Measurements from ENCODE around the gene HPS5.

The HPS5 gene

DNA sequence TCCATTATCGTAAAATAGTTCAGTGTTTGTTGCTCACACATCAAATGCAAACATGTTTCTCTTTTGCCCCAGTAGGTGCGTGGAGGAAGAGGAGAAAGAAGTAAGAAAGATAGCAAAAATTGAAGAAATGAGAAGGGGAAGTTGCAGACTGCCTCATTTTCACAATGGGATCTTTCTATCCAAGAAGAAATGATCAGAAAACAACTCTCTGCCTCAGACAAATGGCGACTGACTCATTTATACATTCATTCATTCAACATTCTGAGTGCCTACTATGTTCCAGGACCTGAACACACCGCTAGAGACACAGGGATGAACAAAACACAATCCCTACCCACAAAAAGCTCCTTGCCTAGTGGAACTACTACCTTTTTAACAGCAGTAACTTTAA lies 367 bp downstream of the HPS5 start:
- Histone ChIP-seq H3K27ac (peak overlapping the region; percentile 91 to 100 (median 98)), H3K4me3 (peak overlapping the region; percentile 55 to 97 (median 85))

DNA sequence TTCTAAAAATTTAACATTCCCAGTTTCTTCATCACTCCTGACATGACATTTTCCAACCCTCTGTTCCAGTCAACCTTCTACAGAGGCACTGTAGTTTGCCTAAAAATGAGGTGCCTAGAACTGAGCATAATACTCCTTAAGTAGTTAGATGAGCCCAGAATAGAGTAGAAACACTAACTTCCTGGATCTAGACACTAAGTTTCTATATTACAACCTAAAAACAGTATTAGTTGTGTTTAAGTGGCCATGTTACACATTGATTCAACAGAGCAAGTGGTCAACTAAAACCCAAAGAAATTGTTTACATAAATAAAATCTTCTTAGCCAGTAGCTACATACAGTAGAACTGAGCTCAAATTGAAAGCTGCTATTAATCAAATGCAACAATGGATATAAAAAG lies 1.3 kb downstream of the HPS5 start:
- Histone ChIP-seq H3K27ac (peak overlapping the region in 7 of 21 experiments; percentile 29 to 100 (median 98)), H3K4me3 (peak overlapping the region in 2 of 7 experiments; percentile 85 to 89)

DNA sequence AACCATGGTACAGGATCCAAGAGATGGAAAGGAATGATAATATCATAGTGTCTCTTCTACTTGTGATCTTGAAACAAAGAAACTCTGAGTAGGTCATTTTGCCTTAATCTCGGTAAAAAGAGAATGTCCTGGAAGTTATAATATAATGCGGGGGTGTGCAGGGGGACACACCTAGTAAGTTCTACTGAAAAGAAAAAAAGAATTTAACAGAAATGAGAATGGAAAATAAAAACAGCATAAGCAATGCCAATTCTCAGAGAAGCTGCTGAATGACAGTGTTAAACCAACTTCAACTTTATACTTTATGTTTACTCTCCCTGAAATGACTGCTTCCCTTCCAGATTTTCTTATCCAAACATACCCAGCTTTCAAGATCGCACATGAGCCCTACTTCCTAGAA lies 2.0 kb downstream of the HPS5 start:
- Histone ChIP-seq H3K4me3 (peak overlapping the region in 1 of 7 experiments; percentile 85), H3K27ac (peak overlapping the region in 4 of 21 experiments; percentile 29 to 98 (median 66))

DNA sequence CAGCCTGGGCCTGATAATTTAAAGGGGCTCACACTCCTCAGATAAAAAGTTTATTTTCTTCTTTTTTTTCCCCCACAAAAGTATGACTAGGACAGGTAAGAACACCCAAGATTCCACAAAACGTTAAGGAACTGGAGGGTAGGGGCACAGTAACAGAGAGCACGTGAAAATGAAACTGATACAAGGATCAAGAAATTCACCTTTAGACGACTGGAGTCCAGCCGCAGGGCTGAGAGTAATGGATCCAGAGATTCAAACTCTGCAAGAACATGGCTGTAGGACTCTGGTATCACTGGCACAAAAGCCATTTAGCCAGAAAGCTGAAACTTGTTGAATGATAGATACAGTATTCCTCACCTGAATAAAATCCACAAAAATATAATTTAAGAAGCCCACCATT lies 4.4 kb downstream of the HPS5 start:
- Histone ChIP-seq H3K4me3 (no peak overlapping the region), H3K27ac (peak overlapping the region in 2 of 21 experiments; percentile 11 to 21)

DNA sequence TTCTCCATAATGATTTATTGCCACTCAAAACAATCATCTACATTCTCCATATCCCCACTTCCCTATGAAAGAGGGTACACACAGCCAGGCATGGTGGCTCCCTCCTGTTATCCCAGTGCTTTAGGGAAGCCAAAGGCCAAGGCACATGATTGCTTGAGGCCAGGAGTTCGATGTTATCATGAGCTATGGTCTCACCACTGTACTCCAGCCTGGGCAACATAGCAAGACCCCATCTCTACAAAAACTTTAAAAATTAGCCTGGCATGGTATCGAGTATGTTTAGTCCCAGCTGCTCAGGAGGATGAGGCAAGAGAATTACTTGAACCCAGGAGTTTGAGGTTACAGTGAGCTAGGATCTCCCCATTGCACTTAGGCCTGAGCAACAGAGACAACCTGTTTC lies 6.0 kb downstream of the HPS5 start:
- no peak overlapping the region for H3K4me3 ChIP-seq
- H3K27ac ChIP-seq, result no peak overlapping the region

DNA sequence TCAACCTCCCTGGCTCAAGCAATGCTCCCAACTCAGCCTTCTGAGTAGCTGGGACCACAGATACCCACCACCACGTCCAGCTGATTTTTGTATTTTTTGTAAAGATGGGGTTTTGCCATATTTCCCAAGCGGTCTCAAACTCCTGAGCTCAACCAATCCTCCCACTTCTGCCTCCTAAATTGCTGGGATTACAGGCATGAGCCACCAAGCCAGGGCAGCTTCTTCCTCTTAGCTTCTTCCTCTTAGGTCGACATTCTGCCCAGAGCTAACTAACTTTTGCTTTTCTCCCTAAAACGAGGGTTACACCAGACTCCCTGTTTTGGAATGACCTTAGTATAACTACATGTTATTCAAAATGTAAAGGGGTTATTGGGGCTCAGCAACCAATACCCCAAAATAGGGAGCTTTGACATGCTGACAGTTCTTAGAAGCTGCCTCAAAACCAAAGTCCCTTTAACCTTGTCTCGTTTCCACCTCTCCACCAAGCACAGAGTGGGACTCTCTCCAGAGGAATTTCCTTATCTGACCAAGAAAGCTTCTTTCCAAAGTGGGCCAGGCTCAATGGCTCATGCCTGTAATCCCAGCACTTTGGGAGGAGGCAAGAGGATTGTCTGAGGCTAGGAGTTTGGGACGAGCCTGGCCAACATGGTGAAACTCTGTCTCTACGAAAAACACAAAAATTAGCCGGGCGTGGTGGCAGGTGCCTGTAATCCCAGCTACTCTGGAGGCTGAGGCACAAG lies 7.0 kb downstream of the HPS5 start:
- H3K27ac ChIP-seq, result peak overlapping the region in 6 of 21 experiments; percentile 2 to 54 (median 24)
- no peak overlapping the region for H3K4me3 ChIP-seq

DNA sequence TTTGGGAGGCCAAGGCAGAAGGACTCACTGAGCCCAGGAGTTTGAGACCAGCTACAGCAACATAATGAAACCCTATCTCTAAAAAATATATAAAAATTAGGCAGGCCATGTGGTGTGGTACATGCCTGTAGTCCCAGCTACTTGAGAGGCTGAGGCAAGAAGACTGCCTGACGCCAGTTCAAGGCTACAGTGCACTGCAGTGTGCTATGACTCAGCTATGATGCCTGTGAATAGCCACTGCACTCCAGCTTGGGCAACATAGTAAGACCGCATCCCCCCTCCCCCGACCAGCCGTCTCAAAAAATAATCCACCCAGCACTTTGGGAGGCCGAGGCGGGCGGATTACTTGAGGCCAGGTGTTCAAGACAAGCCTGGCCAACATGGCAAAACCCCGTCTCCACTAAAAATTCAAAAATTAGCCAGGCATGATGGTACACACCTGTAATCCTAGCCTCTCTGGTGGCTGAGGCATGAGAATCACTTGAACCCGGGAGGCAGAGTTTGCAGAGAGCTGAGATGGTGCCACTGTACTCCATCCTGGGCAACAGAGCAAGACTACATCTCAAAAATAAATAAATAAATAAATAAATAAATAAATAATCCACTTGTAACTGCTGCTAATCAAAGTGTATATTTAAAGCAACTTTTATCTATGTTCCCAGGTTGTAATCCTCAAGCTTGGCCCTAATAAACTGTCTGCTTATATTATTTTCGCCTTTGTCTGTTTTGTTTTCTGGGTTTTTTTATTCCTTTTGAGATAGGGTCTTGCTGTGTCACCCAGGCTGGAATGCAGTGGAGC lies 7.8 kb downstream of the HPS5 start:
- peak overlapping the region in 17 of 21 experiments; percentile 22 to 74 (median 53) for H3K27ac ChIP-seq
- no peak overlapping the region for H3K4me3 ChIP-seq

DNA sequence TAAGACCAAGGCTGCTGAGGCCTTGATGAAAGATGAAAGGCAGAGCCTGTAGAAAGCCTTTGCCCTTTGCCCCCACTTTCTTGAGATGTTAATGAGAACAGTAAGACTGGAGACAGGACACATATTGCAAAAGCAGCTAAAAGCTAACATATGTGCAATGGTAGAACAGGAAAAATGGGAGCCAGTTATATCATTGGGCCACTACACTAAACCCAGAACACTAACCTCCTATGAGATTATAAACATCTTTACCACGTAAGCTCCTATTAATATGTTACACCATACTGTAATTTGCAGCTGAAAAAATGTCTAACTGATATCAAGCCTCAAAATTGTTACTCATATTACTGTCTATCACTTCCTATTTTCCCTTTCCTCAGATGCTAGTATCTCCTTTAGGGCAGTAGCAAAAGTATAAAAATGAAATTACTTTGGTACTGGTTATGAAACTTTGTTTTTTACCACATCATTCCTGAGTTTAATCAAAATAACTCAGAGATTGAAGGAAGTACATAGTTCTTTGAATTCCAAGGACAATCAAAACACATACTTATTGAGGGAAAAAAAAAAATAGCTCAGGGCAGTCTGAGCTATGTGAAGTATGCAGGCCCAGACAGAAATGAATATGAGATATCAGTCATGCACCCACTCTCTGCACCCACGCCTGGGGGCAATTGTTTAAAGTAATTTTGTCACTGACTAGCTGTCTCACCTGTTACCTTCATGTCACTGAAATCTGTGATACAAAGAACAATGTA lies 9.1 kb downstream of the HPS5 start:
- H3K27ac ChIP-seq, result peak overlapping the region in 19 of 21 experiments; percentile 2 to 80 (median 66)
- no peak overlapping the region for H3K4me3 ChIP-seq

DNA sequence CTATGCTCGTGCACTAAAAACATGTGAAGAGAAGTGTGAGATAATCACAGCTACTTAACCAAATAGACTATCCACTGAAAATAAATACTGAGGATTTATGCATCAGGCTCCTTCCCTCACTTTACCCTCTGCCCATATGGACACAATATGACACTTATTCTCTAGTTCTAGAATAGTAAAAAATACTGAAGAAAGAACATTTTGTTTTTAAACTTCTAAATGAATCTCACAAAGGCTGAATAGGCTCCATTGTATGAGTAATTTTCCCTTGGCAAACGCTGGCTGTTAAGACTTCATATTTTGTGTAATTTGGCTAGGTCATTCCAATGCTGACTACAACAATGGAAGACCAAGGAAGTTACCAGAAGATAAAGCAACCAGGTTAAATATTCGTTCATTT lies 9.9 kb downstream of the HPS5 start:
- H3K4me3 ChIP-seq, result no peak overlapping the region
- peak overlapping the region in 19 of 21 experiments; percentile 8 to 80 (median 65) for H3K27ac ChIP-seq

DNA sequence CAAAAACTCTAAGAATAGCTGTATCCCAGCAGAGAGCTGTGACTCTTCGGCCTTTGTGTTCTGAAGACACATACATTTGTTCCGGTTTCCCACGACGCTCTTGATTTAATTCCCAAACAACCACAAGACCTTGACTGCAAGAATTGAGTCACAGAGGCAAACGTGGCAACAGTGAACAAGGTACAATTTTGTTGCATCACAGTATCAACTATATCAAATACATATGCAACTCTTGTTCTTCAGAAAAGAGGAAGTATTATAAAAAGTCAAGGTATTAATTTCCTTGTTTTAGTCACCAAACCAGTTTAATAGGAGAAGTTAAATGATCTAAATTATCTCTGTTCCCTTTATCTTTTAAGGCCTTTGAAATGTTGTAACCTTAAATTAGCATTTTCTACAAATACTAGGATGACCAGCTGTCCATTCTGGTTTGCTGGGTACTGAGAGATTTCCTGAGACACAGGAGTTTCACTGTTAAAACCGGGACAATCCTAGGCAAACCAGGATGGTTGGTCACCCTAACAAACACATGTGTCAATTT lies 11.1 kb downstream of the HPS5 start:
- Histone ChIP-seq H3K27ac (peak overlapping the region in 14 of 21 experiments; percentile 18 to 80 (median 63)), H3K4me3 (no peak overlapping the region)

DNA sequence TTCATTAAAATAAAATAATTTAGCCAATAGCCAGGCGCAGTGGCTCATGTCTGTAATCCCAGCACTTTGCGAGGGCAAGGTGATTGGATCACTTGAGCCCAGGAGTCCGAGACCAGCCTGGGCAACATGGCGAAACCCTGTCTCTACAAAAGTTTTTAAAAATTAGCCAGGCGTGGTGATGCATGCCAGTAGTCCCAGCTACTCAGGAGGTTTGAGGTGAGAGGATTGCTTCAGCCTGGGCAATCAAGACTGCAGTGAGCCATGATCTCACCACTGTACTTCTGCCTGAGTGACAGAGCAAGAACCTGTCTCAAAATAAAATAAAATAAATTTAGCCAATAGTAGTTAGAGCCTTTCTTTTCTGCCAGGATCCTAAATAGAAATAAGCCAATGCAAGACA lies 12.2 kb downstream of the HPS5 start:
- Histone ChIP-seq H3K4me3 (no peak overlapping the region), H3K27ac (peak overlapping the region in 6 of 21 experiments; percentile 14 to 65 (median 46))

DNA sequence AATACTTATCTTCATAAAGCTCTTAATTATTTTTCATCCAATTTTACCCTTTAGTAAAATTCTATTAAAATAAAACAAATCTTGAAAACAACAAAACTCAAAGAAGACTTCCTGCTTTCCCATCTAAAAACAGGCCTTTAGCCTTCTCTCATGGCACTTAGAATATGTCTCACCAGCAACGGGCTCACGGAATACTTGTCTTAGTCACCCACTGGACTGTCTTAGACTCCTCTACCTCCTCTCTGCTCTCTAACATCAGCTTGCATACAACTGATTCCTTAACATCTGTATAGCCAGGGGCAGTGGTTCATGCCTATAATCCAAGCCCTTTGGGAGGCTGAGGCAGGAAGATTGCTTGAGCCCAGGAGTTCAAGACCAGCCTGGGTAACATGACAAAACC lies 13.7 kb downstream of the HPS5 start:
- Histone ChIP-seq H3K27ac (peak overlapping the region in 5 of 21 experiments; percentile 12 to 53 (median 34)), H3K4me3 (no peak overlapping the region)

DNA sequence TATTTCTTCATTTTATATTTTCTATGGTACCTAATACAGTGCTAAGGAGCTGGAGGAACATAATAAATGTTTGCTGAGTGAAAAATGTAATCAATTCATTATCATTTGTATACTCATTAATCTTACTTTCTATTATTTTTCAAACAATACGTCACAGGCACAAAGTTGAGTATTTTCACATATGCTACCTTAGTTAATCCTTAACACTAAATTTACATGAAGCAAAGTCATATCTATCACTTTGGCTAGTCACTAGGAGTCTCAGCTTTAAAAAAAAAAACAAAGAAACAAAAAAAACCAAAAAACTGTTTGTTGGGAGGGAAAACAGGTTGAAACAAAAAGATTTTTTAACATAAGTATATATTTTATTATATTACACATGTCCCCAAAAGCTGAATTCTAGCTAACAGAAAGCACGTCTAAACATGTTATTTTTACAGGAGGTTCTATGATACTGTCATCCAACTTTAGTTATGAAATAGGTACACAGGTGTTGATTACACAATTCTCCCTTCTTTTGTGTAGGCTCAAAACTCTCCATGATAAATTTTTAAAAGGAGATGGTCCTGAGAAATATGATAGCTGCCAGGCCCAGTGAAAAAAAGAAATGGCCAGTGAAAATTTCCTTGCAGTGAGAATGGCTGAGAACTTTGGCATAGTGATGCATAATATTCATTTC lies 14.3 kb downstream of the HPS5 start:
- Histone ChIP-seq H3K4me3 (no peak overlapping the region), H3K27ac (peak overlapping the region in 5 of 21 experiments; percentile 12 to 57 (median 31))

DNA sequence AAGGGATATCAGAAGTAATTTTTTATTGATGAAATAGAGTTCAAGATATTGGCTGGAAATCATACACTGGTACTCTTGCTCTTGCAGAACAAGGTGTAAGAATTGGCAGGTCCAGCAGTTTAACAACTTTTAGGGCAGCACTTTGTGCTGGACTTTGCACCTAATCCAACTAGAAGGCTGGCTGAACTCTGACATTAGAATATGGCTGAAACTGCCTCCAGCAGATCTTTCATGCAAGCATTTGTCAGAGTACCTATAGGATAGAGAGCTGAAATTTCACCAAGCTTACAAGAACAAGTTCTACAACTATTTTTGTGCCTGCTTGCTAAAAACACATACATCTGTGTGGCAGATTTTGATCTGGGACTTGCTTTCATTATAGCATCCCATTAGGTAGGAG lies 17.2 kb downstream of the HPS5 start:
- Histone ChIP-seq H3K4me3 (no peak overlapping the region), H3K27ac (no peak overlapping the region)

DNA sequence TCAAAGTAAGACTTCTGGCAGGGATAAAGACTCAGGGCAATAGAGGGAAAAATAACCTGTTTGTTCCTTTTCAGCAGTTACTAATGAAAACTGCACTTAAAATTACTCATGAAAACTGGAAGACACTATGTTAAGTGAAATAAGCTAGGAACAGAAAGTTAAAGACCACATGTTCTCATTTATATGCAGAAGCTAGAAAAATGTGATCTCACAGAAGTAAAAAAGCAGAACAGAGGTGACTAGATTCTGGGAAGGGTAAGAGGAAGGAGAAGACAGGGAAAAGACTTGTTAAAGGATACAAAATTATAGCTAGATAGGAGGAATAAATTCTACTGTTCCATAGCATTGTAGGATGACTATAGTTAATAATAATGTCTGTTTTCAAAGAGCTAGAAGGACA lies 22.2 kb downstream of the HPS5 start:
- Histone ChIP-seq H3K27ac (peak overlapping the region in 4 of 21 experiments; percentile 24 to 50 (median 41)), H3K4me3 (no peak overlapping the region)

DNA sequence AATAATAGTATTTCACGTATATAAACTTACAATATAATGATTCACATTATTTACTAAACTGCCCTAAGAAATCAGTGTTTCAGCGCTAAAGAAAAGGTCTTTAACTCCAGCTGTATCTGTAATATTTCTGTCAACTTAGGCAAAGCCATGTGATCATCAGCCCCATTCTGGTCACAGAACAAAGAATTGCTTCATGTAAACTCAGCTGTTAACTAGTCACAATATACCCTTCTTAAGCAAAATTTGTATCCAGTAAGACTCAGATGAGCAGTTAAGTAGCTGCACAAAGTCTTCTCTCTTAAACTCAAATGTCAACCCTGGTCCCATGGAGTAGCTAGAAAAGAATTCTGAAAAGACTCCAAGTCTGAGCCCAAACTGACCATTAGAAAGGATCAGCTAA lies 26.6 kb downstream of the HPS5 start:
- peak overlapping the region in 1 of 21 experiments; percentile 61 for H3K27ac ChIP-seq

DNA sequence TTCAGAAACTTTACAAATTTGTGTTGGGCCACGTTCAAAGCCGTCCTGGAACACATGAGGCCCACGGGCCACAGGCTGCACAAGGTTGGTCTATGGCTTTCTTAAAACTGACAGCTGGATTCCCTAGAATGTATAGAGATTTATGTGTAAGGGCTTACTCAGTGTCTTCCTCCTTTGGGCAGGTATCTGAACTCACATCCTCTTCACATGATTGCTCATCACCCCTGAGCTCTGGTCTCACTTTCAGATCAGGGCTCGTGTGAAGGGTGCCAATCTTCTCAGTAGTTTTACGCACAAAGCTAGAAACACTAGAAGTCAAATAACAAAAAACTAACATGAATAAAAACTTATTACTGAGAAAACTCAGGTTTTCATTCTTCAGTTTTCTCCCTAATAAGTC lies 27.1 kb downstream of the HPS5 start:
- Histone ChIP-seq H3K4me3 (no peak overlapping the region), H3K27ac (peak overlapping the region in 1 of 21 experiments; percentile 66)

More for the DNA sequence above, 26.6 kb downstream of the HPS5 start:
- no peak overlapping the region for H3K4me3 ChIP-seq

DNA sequence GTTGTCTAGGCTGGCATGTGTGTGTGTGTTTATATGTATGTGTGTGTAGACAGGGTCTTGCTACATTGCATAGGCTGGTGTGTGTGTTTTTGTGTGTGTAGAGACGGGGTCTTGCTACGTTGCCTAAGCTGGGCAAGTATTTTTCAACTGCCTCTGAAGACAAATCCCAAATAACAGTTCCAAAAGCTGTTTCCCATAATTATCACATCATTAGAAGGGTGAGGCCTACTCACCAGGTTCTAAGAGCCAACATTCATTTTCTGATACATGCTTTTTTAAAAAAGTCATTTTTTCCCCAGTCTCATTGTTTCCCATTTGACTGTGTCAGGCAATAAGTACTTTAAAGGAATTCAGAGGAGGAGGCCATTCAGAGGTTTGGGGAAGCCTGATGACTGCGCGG lies 33.0 kb downstream of the HPS5 start:
- no peak overlapping the region for H3K27ac ChIP-seq
- H3K4me3 ChIP-seq, result no peak overlapping the region

DNA sequence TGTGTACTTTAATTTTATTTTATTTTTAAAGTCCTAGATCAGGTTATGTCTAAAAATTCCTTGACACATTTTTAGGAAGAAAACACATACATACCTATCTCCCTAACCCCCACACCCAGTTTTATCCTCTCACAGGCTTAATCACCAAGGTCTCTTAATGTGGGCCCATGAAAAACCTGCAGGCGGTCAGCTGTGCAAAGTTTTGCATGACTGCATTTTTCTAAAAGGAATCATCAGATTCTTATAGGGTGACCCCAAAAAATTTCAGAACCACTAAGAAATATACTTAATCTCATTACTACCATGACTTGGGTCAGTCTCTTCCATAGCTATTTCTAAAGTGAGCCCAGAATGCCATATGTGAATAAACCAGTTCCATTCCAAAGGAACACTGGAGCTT lies 36.1 kb downstream of the HPS5 start:
- H3K4me3 ChIP-seq, result no peak overlapping the region
- H3K27ac ChIP-seq, result no peak overlapping the region
